ENCODE data around the gene COX14. TPM values are rescaled to one million over a fixed set of nuclear protein-coding genes. Genes with fewer than 3 reads are reported as not detected.
A peak's percentile ranks its signal among the peaks of the same experiment; 100 is the strongest.
"Not testable (repeated sequence)": the region's sequence is repeated elsewhere in the genome, so short reads cannot be mapped to it uniquely, and the experiment has no call there.

COX14 gene
- total RNA-seq, 1 experiment from 2014 or later: 74.0 TPM

GRCh38 chr12:50081096-50081808 lies 30.8 kb upstream of the COX14 start:
- no peak for DNase-seq (ENCODE audit: low read depth)
- in situ Hi-C loops (cut with HindIII; ENCODE audit: low pct_unique_long_range_greater_than_20kb, low sequenced_read_pairs): no loop called here

- DNase-seq (ENCODE audit: low read depth): no peak
- in situ Hi-C loops (cut with HindIII; ENCODE audit: low pct_unique_long_range_greater_than_20kb, low sequenced_read_pairs): no loop called here
Measured at GRCh38 chr12:50082644-50083043, 29.4 kb upstream of the COX14 start.

GRCh38 chr12:50083301-50083700 lies 28.7 kb upstream of the COX14 start:
- DNase-seq (ENCODE audit: low read depth): no peak
- in situ Hi-C loops (cut with HindIII; ENCODE audit: low pct_unique_long_range_greater_than_20kb, low sequenced_read_pairs): no loop called here

GRCh38 chr12:50084409-50084774 lies 27.6 kb upstream of the COX14 start:
- DNase-seq (ENCODE audit: low read depth); in situ Hi-C loops (cut with HindIII; ENCODE audit: low pct_unique_long_range_greater_than_20kb, low sequenced_read_pairs): not testable (repeated sequence)

GRCh38 chr12:50084775-50085614 lies 27.0 kb upstream of the COX14 start, which contains the start of gene SMARCD1:
Gene SMARCD1, plus strand, starts transcription at chr12:50085342. Its CDS starts 28 bp downstream, at chr12:50085370.
- in situ Hi-C loops (cut with HindIII; ENCODE audit: low pct_unique_long_range_greater_than_20kb, low sequenced_read_pairs): no loop called here
- peak; percentile 94 for DNase-seq (ENCODE audit: low read depth)

GRCh38 chr12:50085615-50086072 lies 26.4 kb upstream of the COX14 start:
- in situ Hi-C loops (cut with HindIII; ENCODE audit: low pct_unique_long_range_greater_than_20kb, low sequenced_read_pairs): no loop called here
- DNase-seq (ENCODE audit: low read depth): peak; percentile 12

- in situ Hi-C loops (cut with HindIII; ENCODE audit: low pct_unique_long_range_greater_than_20kb, low sequenced_read_pairs): no loop called here
- DNase-seq (ENCODE audit: low read depth): no peak
Measured at GRCh38 chr12:50086148-50086547, 25.9 kb upstream of the COX14 start.

GRCh38 chr12:50087151-50087550 lies 24.9 kb upstream of the COX14 start:
- in situ Hi-C loops (cut with HindIII; ENCODE audit: low pct_unique_long_range_greater_than_20kb, low sequenced_read_pairs): no loop called here
- no peak for DNase-seq (ENCODE audit: low read depth)

- no peak for DNase-seq (ENCODE audit: low read depth)
- in situ Hi-C loops (cut with HindIII; ENCODE audit: low pct_unique_long_range_greater_than_20kb, low sequenced_read_pairs): no loop called here
Measured at GRCh38 chr12:50087995-50088394, 24.0 kb upstream of the COX14 start.

GRCh38 chr12:50088577-50089335 lies 23.3 kb upstream of the COX14 start:
- peak; percentile 58 for DNase-seq (ENCODE audit: low read depth)
- in situ Hi-C loops (cut with HindIII; ENCODE audit: low pct_unique_long_range_greater_than_20kb, low sequenced_read_pairs): no loop called here

- in situ Hi-C loops (cut with HindIII; ENCODE audit: low pct_unique_long_range_greater_than_20kb, low sequenced_read_pairs): no loop called here
Measured at GRCh38 chr12:50089730-50090129, 22.3 kb upstream of the COX14 start.

GRCh38 chr12:50090391-50090790 lies 21.6 kb upstream of the COX14 start:
- in situ Hi-C loops (cut with HindIII; ENCODE audit: low pct_unique_long_range_greater_than_20kb, low sequenced_read_pairs): no loop called here
- DNase-seq (ENCODE audit: low read depth): no peak

More at GRCh38 chr12:50089730-50090129, 22.3 kb upstream of the COX14 start:
- no peak for DNase-seq (ENCODE audit: low read depth)

GRCh38 chr12:50097952-50098351 lies 14.1 kb upstream of the COX14 start:
- in situ Hi-C loops (cut with HindIII; ENCODE audit: low pct_unique_long_range_greater_than_20kb, low sequenced_read_pairs): no loop called here
- DNase-seq (ENCODE audit: low read depth): no peak

GRCh38 chr12:50099302-50100008 lies 12.6 kb upstream of the COX14 start:
- in situ Hi-C loops (cut with HindIII; ENCODE audit: low pct_unique_long_range_greater_than_20kb, low sequenced_read_pairs): no loop called here
- DNase-seq (ENCODE audit: low read depth): no peak

GRCh38 chr12:50100561-50100960 lies 11.5 kb upstream of the COX14 start:
- in situ Hi-C loops (cut with HindIII; ENCODE audit: low pct_unique_long_range_greater_than_20kb, low sequenced_read_pairs): no loop called here
- DNase-seq (ENCODE audit: low read depth): no peak

GRCh38 chr12:50101663-50102062 lies 10.4 kb upstream of the COX14 start:
- in situ Hi-C loops (cut with HindIII; ENCODE audit: low pct_unique_long_range_greater_than_20kb, low sequenced_read_pairs): no loop called here
- peak; percentile 57 for DNase-seq (ENCODE audit: low read depth)

- DNase-seq (ENCODE audit: low read depth): no peak
- in situ Hi-C loops (cut with HindIII; ENCODE audit: low pct_unique_long_range_greater_than_20kb, low sequenced_read_pairs): no loop called here
Measured at GRCh38 chr12:50102131-50102531, 9.9 kb upstream of the COX14 start.

GRCh38 chr12:50102646-50103309 lies 9.3 kb upstream of the COX14 start:
- DNase-seq (ENCODE audit: low read depth): no peak
- in situ Hi-C loops (cut with HindIII; ENCODE audit: low pct_unique_long_range_greater_than_20kb, low sequenced_read_pairs): no loop called here
